Measurements from ENCODE around the gene ZNF692. TPM values are rescaled to one million over a fixed set of nuclear protein-coding genes. Genes with fewer than 3 reads are reported as not detected.

The ZNF692 gene
- total and polyA plus RNA-seq, 2 of the 13 experiments (the other 11 are each of a cell fraction or from before 2014, with no cell fraction given) = 27.3 to 45.8 TPM

DNA sequence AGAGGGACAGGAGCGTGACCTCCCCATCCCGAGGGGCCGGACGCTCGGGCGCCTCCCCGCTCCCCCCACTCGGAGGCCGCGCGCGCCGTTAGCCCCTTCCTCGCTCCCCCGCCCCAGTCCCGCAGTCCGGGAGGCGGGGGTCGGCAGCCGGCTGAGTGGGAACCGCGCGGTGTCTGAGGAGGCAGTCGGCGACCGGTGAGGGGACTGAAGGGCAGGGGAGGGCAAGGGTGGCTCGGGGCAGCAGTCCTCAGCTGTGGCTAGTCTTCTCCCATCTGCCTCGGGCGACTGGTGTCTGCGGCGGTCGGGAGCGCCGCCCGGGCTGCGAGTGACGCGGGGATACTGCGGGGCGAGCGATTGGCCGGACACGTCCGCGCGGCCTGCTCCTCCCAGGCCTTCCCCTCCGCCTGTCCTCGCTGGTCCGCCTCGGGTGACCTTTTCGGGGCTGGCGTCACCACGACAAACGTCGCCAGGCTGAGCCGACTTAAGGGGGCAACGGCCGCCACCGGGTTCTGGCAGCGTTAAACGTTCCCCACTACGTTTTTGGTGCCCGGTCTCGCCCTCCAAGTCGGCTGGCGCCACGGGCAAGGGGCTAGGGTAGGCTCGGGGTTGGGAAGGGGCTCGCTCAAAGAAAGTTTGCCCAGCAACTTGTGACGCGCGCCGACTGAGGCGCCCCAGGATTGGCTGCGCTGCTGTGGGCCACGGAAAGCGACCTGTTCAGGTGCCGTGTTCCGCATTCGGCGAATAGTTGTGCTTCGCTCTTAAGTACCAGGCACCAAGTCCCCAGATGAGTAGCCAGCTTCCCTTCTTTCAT is 20.3 kb downstream of the ZNF692 start (continued):
- TF ChIP-seq ZNF781 (CRISPR knock-in tag; IDR thresholded peaks at IDR 0.05; ENCODE audit: borderline replicate concordance, not compliant biosample characterization) (peak; percentile 92), ZNF605 (CRISPR knock-in tag; IDR thresholded peaks at IDR 0.05) (0 out of 2 replicates have a peak, but pooled peaks have one; percentile 30), ATF1 (CRISPR knock-in tag; IDR thresholded peaks at IDR 0.05) (peak; percentile 96), FOXC1 (CRISPR knock-in tag; IDR thresholded peaks at IDR 0.05; ENCODE audit: borderline replicate concordance) (peak; percentile 81; the same call in 1 of the 2 replicates), ZNF678 (CRISPR knock-in tag; IDR thresholded peaks at IDR 0.05) (peak; percentile 69; the same call in 1 of the 2 replicates), STAT5B (CRISPR knock-in tag; IDR thresholded peaks at IDR 0.05) (peak; percentile 40; the same call in 1 of the 2 replicates), ZNF543 (CRISPR knock-in tag; IDR thresholded peaks at IDR 0.05) (peak; percentile 60), ZNF768 (CRISPR knock-in tag; IDR thresholded peaks at IDR 0.05) (peak; percentile 65), HIVEP1 (CRISPR knock-in tag; IDR thresholded peaks at IDR 0.05) (peak; percentile 49; the same call in 1 of the 2 replicates), ZNF256 (CRISPR knock-in tag; conservative IDR thresholded peaks at IDR 0.05) (0 out of 2 replicates have a peak, but pooled peaks have one; percentile 56), ZNF33B (CRISPR knock-in tag; IDR thresholded peaks at IDR 0.05) (no peak), ZFP82 (CRISPR knock-in tag; IDR thresholded peaks at IDR 0.05; ENCODE audit: borderline replicate concordance) (peak; percentile 87; the same call in 1 of the 2 replicates), NONO (IDR thresholded peaks at IDR 0.05) (no peak), NONO (CRISPR knock-in tag; conservative IDR thresholded peaks at IDR 0.05) (peak; percentile 72), TOPORS (CRISPR knock-in tag; IDR thresholded peaks at IDR 0.05) (no peak)
- TF ChIP-seq, protein P1, sequence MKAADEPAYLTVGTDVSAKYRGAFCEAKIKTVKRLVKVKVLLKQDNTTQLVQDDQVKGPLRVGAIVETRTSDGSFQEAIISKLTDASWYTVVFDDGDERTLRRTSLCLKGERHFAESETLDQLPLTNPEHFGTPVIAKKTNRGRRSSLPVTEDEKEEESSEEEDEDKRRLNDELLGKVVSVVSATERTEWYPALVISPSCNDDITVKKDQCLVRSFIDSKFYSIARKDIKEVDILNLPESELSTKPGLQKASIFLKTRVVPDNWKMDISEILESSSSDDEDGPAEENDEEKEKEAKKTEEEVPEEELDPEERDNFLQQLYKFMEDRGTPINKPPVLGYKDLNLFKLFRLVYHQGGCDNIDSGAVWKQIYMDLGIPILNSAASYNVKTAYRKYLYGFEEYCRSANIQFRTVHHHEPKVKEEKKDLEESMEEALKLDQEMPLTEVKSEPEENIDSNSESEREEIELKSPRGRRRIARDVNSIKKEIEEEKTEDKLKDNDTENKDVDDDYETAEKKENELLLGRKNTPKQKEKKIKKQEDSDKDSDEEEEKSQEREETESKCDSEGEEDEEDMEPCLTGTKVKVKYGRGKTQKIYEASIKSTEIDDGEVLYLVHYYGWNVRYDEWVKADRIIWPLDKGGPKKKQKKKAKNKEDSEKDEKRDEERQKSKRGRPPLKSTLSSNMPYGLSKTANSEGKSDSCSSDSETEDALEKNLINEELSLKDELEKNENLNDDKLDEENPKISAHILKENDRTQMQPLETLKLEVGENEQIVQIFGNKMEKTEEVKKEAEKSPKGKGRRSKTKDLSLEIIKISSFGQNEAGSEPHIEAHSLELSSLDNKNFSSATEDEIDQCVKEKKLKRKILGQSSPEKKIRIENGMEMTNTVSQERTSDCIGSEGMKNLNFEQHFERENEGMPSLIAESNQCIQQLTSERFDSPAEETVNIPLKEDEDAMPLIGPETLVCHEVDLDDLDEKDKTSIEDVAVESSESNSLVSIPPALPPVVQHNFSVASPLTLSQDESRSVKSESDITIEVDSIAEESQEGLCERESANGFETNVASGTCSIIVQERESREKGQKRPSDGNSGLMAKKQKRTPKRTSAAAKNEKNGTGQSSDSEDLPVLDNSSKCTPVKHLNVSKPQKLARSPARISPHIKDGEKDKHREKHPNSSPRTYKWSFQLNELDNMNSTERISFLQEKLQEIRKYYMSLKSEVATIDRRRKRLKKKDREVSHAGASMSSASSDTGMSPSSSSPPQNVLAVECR (CRISPR knock-in tag; IDR thresholded peaks at IDR 0.05; ENCODE audit: borderline replicate concordance) = peak; percentile 83
- TF ChIP-seq, protein P2, sequence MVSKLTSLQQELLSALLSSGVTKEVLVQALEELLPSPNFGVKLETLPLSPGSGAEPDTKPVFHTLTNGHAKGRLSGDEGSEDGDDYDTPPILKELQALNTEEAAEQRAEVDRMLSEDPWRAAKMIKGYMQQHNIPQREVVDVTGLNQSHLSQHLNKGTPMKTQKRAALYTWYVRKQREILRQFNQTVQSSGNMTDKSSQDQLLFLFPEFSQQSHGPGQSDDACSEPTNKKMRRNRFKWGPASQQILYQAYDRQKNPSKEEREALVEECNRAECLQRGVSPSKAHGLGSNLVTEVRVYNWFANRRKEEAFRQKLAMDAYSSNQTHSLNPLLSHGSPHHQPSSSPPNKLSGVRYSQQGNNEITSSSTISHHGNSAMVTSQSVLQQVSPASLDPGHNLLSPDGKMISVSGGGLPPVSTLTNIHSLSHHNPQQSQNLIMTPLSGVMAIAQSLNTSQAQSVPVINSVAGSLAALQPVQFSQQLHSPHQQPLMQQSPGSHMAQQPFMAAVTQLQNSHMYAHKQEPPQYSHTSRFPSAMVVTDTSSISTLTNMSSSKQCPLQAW (CRISPR knock-in tag; IDR thresholded peaks at IDR 0.05) = no peak; the same call in 1 of the 2 replicates
- TF ChIP-seq, protein P3, sequence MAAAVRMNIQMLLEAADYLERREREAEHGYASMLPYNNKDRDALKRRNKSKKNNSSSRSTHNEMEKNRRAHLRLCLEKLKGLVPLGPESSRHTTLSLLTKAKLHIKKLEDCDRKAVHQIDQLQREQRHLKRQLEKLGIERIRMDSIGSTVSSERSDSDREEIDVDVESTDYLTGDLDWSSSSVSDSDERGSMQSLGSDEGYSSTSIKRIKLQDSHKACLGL (CRISPR knock-in tag; IDR thresholded peaks at IDR 0.05) = peak; percentile 32; the same call in 1 of the 2 replicates
- TF ChIP-seq, protein P4, sequence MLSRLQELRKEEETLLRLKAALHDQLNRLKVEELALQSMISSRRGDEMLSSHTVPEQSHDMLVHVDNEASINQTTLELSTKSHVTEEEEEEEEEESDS (CRISPR knock-in tag; IDR thresholded peaks at IDR 0.05; ENCODE audit: borderline replicate concordance) = no peak

Data from HepG2 (cell line).